Measurements from ENCODE around the gene CD96.

DNA sequence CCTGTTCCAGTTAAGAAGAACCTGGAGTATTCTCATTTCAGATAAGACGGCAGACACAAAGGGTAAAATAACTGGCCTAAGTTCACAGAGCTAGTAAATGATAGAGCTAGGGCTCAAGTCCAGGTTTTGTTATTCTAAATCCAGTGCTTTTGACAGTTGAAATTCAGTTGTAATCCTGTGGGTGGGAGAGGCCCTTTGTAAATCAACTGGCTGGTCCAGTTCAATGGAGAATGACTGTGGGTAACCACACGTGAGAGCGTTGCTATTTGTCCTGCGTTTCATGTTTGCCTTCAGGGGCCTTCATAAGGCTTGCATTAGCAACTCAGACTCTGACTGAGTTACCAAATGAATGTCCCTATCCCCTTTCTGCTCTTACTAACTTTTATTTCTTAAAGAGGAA, 24.2 kb upstream of the CD96 start:
- no peak for TF ChIP-seq EZH2 (IDR thresholded peaks at IDR 0.05; ENCODE audit: low read length, missing control alignments)
- TF ChIP-seq, protein P1, sequence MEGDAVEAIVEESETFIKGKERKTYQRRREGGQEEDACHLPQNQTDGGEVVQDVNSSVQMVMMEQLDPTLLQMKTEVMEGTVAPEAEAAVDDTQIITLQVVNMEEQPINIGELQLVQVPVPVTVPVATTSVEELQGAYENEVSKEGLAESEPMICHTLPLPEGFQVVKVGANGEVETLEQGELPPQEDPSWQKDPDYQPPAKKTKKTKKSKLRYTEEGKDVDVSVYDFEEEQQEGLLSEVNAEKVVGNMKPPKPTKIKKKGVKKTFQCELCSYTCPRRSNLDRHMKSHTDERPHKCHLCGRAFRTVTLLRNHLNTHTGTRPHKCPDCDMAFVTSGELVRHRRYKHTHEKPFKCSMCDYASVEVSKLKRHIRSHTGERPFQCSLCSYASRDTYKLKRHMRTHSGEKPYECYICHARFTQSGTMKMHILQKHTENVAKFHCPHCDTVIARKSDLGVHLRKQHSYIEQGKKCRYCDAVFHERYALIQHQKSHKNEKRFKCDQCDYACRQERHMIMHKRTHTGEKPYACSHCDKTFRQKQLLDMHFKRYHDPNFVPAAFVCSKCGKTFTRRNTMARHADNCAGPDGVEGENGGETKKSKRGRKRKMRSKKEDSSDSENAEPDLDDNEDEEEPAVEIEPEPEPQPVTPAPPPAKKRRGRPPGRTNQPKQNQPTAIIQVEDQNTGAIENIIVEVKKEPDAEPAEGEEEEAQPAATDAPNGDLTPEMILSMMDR (conservative IDR thresholded peaks at IDR 0.05 in 1 of 2, IDR thresholded peaks at IDR 0.05 in 1 of 2; ENCODE audit: low read depth in 1 of 2, low read length in 2 of 2), result no peak
